GM19397 (cell line): ENCODE measurements around the gene ROR2.
"Not testable (repeated sequence)": the region's sequence is repeated elsewhere in the genome, so short reads cannot be mapped to it uniquely, and the experiment has no call there.

Experiments
- ATAC-seq: cut with Tn5 transposase; IDR thresholded peaks from one replicate; pipeline ENCODE4 v1.9.1; 2021; ENCODE audit warnings: mild to moderate bottlenecking, moderate library complexity; ENCODE audit not compliant: unreplicated experiment

Gene ROR2

GRCh38 chr9:91547081-91547480 lies 402.9 kb downstream of the ROR2 start:
- ATAC-seq, result no peak

- no peak for ATAC-seq
Measured at GRCh38 chr9:91546574-91546973, 403.5 kb downstream of the ROR2 start.

- no peak for ATAC-seq
Measured at GRCh38 chr9:91541734-91542133, 408.3 kb downstream of the ROR2 start.

- not testable (repeated sequence) for ATAC-seq
Measured at GRCh38 chr9:91540506-91540905, 409.5 kb downstream of the ROR2 start.

- no peak for ATAC-seq
Measured at GRCh38 chr9:91536211-91536691, 413.8 kb downstream of the ROR2 start.

GRCh38 chr9:91534374-91534773 lies 415.7 kb downstream of the ROR2 start:
- no peak for ATAC-seq

GRCh38 chr9:91533382-91533781 lies 416.6 kb downstream of the ROR2 start:
- no peak for ATAC-seq

- no peak for ATAC-seq
Measured at GRCh38 chr9:91532325-91532724, 417.7 kb downstream of the ROR2 start.

GRCh38 chr9:91530829-91531228 lies 419.2 kb downstream of the ROR2 start:
- no peak for ATAC-seq

- ATAC-seq, result no peak
Measured at GRCh38 chr9:91522481-91522880, 427.5 kb downstream of the ROR2 start.

GRCh38 chr9:91519520-91520277 lies 430.3 kb downstream of the ROR2 start:
- no peak for ATAC-seq

GRCh38 chr9:91518462-91518861 lies 431.6 kb downstream of the ROR2 start:
- ATAC-seq, result no peak

GRCh38 chr9:91517801-91518200 lies 432.2 kb downstream of the ROR2 start:
- ATAC-seq, result no peak

GRCh38 chr9:91517332-91517731 lies 432.7 kb downstream of the ROR2 start:
- not testable (repeated sequence) for ATAC-seq

- no peak for ATAC-seq
Measured at GRCh38 chr9:91516777-91517176, 433.3 kb downstream of the ROR2 start.

GRCh38 chr9:91516081-91516480 lies 433.9 kb downstream of the ROR2 start:
- ATAC-seq, result no peak

- ATAC-seq, result peak; percentile 78
Measured at GRCh38 chr9:91515074-91515687, 434.8 kb downstream of the ROR2 start.
